ENCODE data around the gene DUSP28.
A peak's percentile ranks its signal among the peaks of the same experiment; 100 is the strongest.

DUSP28 gene

GRCh38 chr2:240601831-240602160, 41.6 kb downstream of the DUSP28 start:
- DNase-seq (ENCODE audit: low read depth), result no peak
- H3K4me3 ChIP-seq (ENCODE audit: low read depth, low read length), result no peak overlapping the region
- TF ChIP-seq, protein P1, sequence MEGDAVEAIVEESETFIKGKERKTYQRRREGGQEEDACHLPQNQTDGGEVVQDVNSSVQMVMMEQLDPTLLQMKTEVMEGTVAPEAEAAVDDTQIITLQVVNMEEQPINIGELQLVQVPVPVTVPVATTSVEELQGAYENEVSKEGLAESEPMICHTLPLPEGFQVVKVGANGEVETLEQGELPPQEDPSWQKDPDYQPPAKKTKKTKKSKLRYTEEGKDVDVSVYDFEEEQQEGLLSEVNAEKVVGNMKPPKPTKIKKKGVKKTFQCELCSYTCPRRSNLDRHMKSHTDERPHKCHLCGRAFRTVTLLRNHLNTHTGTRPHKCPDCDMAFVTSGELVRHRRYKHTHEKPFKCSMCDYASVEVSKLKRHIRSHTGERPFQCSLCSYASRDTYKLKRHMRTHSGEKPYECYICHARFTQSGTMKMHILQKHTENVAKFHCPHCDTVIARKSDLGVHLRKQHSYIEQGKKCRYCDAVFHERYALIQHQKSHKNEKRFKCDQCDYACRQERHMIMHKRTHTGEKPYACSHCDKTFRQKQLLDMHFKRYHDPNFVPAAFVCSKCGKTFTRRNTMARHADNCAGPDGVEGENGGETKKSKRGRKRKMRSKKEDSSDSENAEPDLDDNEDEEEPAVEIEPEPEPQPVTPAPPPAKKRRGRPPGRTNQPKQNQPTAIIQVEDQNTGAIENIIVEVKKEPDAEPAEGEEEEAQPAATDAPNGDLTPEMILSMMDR (IDR thresholded peaks at IDR 0.05; ENCODE audit: low read depth, low read length, missing control alignments), result no peak
- in situ Hi-C loops (cut with HindIII; ENCODE audit: low sequenced_read_pairs), result no loop called here

GRCh38 chr2:240602266-240603050, 42.3 kb downstream of the DUSP28 start:
- in situ Hi-C loops (cut with HindIII; ENCODE audit: low sequenced_read_pairs), result no loop called here
- H3K4me3 ChIP-seq (ENCODE audit: low read depth, low read length), result no peak overlapping the region
- TF ChIP-seq, protein P1 (IDR thresholded peaks at IDR 0.05; ENCODE audit: low read depth, low read length, missing control alignments), result no peak
- DNase-seq (ENCODE audit: low read depth), result no peak

GRCh38 chr2:240603081-240603835, 43.1 kb downstream of the DUSP28 start:
- DNase-seq (ENCODE audit: low read depth), result no peak
- in situ Hi-C loops (cut with HindIII; ENCODE audit: low sequenced_read_pairs), result no loop called here
- TF ChIP-seq, protein P1 (IDR thresholded peaks at IDR 0.05; ENCODE audit: low read depth, low read length, missing control alignments), result no peak
- H3K4me3 ChIP-seq (ENCODE audit: low read depth, low read length), result no peak overlapping the region

GRCh38 chr2:240603846-240604245, 43.7 kb downstream of the DUSP28 start:
- no peak for DNase-seq (ENCODE audit: low read depth)
- no peak overlapping the region for H3K4me3 ChIP-seq (ENCODE audit: low read depth, low read length)
- TF ChIP-seq, protein P1 (IDR thresholded peaks at IDR 0.05; ENCODE audit: low read depth, low read length, missing control alignments), result no peak
- in situ Hi-C loops (cut with HindIII; ENCODE audit: low sequenced_read_pairs), result no loop called here

DNA sequence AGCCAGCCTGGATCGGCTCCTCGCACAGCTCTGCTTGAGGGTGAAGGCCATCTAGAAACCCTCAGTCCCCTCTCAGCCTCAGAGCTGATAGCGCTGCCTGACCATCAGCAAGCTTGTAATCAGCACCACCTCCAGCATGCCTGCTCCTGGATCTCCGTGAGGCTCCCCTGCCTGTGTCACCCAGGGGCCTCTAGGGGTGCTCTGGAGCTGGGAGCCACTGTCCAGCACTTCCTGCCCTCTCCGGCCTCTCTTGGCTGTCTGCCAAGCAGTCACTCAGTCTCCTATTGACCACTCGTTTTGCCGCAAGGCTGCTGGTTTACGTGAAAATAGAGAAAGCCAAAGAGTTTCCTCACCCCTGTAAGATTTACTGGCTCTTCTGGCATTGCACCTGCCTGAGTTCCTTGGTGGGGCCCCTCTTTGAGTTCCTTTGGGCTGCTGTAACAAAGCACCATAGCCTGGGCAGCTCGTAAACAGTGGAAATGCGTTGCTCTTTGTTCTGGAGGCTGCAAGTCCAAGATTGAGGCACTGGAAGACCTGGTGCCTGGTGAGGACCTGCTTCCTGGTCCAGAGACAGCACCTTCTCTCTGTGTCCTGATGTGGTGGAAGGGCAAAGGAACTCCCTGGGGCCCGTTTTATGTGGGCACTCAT, 44.3 kb downstream of the DUSP28 start:
- TF ChIP-seq, protein P1 (IDR thresholded peaks at IDR 0.05; ENCODE audit: low read depth, low read length, missing control alignments), result peak; percentile 51
- in situ Hi-C loops (cut with HindIII; ENCODE audit: low sequenced_read_pairs), result no loop called here
- no peak overlapping the region for H3K4me3 ChIP-seq (ENCODE audit: low read depth, low read length)
- no peak for DNase-seq (ENCODE audit: low read depth)

DNA sequence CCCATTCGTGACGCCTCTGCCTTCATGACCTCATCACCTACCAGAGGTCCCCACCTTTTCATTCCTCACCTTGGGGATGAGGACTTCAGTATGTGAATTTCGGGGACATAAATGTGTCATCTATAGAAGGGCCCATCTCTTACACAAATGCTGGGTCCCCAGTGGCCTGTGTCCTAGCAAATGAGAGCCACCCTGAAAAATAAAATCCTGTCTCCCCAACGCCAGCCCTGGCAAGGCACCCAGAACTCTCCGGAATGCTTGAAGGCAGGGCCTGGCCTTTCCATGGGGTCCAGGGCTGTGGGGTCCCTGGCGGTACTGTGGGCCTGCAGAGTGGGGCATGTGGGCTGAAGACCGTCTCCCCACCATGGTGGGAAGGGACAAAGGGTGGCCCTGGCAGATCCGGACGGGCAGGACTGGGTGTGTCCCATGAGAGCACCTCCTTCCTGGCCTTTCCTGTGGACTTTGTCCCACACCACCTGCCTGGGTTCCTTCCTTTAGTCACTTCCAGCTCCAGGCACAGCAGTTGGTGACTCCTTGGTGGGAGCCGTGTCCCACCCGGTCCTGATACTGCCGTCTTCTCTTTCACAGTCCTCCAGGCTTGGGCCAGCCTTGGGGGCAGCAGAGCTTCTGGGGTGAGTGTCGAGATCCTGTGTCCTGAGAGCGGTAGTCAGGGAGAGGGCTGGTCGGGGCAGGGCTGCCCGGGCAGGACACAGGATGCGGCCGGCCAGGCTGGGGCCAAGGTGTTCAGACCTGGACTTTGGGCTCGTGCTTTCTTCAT, 45.0 kb downstream of the DUSP28 start:
- no peak overlapping the region for H3K4me3 ChIP-seq (ENCODE audit: low read depth, low read length)
- DNase-seq (ENCODE audit: low read depth), result no peak
- in situ Hi-C loops (cut with HindIII; ENCODE audit: low sequenced_read_pairs), result no loop called here
- TF ChIP-seq, protein P1 (IDR thresholded peaks at IDR 0.05; ENCODE audit: low read depth, low read length, missing control alignments), result no peak
